ENCODE results near the gene YKT6.

Gene YKT6

DNA sequence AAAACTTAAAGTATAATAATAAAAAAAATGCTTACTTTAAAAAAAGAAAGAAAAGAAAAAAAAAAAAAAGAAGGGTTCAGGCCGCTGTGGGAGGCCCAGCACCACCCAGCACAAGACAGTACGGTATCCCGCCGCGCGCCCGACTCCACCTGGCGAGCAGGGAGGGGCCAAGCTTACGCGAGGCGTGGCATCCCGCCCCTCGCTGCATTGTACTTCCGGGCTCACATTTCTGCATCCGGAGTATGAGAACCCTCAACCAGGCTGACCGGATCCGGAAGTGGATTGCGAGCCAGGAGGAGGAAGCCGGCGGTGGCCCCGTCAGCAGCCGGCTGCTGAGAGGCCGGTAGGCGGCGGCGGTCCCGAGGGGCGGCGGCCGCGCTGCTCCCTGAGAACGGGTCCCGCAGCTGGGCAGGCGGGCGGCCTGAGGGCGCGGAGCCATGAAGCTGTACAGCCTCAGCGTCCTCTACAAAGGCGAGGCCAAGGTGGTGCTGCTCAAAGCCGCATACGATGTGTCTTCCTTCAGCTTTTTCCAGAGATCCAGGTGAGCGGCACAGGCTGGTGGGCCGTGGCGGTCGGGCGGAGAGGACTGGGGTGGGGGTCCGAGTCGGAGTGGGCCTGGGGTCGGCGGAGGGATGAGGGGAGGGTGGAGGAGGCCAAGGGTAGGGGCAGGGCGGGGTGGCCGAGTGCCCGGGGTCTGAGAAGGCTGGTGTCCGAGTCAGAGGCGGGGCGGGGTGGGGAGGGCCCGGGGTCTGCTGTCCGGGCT is at the start of gene YKT6:
TSS of gene YKT6 (plus strand) at position 280 of the 763 bp plus-strand sequence. CDS start at position 438, 158 bp downstream.
- peak within 1 kb of the TSS; percentile 87 for H3K4me3 ChIP-seq (ENCODE audit: low read length)
- H3K9ac ChIP-seq (ENCODE audit: low read length): peak within 1 kb of the TSS; percentile 87
- H3K4me1 ChIP-seq (ENCODE audit: control insufficient read depth, insufficient read depth, low read length): peaks cover 13% of the 10 kb centered on the region
- no peaks in the 10 kb centered on the region for H3K36me3 ChIP-seq (ENCODE audit: control insufficient read depth, insufficient read depth, low read length)
- no peaks in the 10 kb centered on the region for H3K9me3 ChIP-seq (ENCODE audit: control insufficient read depth, low read length)
- H3K27me3 ChIP-seq (ENCODE audit: control insufficient read depth, insufficient read depth, low read length): peaks cover 3% of the 10 kb centered on the region

DNA sequence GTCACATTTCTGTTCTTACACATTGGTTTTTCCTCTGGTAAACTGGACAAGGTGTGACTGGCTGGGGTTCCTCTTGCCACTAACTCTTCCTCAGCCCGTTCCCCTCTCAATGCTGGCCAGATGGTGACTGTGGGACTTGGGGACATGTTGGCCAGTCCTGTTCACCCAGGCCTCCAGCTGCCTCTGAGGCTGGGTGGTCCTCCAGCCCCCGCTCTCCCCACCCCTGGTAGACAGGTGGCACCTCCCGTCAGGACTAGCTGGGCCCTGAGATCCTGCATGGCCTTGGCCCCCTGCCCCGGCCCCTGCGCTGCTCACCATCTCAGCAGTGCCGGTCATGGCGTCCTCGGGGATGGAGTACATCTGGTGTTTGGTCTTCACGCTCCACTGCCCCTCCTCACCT is 48.8 kb upstream of the YKT6 start:
- H3K4me3 ChIP-seq (ENCODE audit: low read length): no peak overlapping the region
- peaks cover 6% of the 10 kb centered on the region for H3K4me1 ChIP-seq (ENCODE audit: control insufficient read depth, insufficient read depth, low read length)
- H3K9me3 ChIP-seq (ENCODE audit: control insufficient read depth, low read length): no peaks in the 10 kb centered on the region
- peaks cover 6% of the 10 kb centered on the region for H3K27me3 ChIP-seq (ENCODE audit: control insufficient read depth, insufficient read depth, low read length)
- no peak overlapping the region for H3K9ac ChIP-seq (ENCODE audit: low read length)
- no peaks in the 10 kb centered on the region for H3K36me3 ChIP-seq (ENCODE audit: control insufficient read depth, insufficient read depth, low read length)

DNA sequence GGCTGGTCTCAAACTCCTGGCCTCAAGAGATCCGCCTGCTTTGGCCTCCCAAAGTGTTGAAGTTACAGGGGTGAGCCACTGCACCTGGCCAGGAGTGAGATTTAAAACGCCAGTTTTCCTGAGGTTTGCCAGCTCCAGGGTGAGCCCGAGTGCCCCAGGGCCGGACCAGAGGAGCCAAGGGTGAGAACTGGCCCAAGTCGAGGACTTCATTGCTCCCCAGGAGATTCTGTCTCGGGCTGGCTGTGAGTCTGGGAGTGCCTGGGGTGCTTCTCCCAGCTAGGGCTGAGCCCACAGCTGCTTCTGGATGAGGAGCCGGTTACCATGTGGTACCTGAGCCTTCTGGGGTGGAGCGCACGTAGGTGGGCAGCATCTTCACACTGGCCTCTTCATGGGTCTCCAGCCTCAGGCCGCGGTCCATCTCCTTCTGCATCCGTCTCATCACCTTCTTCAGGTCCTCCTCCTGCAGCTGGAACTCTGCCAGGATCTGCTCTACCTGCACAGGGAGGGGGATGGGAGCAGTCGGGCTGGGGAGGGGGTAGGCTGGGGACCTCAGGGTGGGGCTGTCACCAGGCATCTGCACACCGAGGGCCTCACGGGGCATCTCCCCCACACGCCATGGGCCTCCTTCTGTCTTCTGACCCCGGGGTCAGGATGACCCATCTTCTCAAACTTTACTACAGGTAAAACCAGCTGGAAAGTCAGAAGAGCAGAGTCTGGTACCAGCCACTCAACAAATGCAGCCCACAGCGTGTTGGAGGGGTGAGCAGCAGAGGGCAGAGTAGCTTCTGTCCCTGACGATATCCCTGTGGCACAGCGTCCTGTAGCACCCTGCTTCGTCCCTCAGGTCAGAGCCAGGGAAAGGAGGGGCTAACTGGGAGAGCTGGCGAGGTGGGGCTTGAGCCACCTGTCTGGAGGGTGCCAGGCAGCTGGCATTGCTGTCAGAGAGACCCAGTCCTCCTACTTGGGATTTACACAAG is 47.5 kb upstream of the YKT6 start:
- H3K27me3 ChIP-seq (ENCODE audit: control insufficient read depth, insufficient read depth, low read length): no peaks in the 10 kb centered on the region
- no peak overlapping the region for H3K4me3 ChIP-seq (ENCODE audit: low read length)
- no peak overlapping the region for H3K9ac ChIP-seq (ENCODE audit: low read length)
- H3K4me1 ChIP-seq (ENCODE audit: control insufficient read depth, insufficient read depth, low read length): no peaks in the 10 kb centered on the region
- H3K9me3 ChIP-seq (ENCODE audit: control insufficient read depth, low read length): no peaks in the 10 kb centered on the region
- no peaks in the 10 kb centered on the region for H3K36me3 ChIP-seq (ENCODE audit: control insufficient read depth, insufficient read depth, low read length)

DNA sequence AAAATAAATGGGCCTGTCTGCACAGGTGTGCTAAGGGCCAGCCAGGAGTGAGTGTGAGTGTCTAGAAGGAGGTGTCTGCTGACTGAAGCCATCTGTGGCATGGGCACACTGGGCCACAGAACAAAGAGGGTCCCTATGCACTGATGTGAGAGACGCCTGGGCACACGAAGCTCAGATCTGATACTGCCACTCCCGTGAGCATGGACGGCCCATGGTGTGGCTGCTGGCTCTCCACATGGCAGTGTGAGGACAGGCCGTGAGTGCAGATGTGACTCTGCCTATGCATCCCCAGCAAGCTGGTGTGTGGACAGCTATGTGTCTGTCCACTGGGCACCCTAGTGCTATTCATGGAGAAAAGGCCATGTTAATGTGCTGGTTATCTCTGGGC is 46.8 kb upstream of the YKT6 start:
- Histone ChIP-seq H3K4me1 (ENCODE audit: control insufficient read depth, insufficient read depth, low read length) (no peaks in the 10 kb centered on the region), H3K9ac (ENCODE audit: low read length) (no peak overlapping the region), H3K4me3 (ENCODE audit: low read length) (no peak overlapping the region)

DNA sequence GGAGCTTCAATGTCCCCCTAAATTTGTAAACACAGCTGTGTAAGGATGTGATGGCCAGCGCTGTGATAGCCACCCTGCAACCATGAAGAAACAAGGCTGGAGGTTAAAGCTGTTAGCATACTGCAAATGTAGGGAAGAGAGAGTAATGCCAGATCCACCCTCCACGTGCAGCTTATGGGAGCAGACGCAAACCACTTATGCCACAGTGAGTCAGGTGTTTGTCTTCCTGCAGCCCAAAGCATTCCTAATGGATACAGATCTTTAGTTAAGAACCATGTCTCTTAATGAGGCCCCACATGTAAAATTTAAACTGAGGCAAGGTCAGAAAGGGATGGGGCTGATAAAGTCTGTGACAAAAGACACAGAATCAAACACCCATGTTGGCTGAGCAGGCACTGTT is 46.1 kb upstream of the YKT6 start:
- no peaks in the 10 kb centered on the region for H3K36me3 ChIP-seq (ENCODE audit: control insufficient read depth, insufficient read depth, low read length)
- no peaks in the 10 kb centered on the region for H3K4me1 ChIP-seq (ENCODE audit: control insufficient read depth, insufficient read depth, low read length)
- no peaks in the 10 kb centered on the region for H3K27me3 ChIP-seq (ENCODE audit: control insufficient read depth, insufficient read depth, low read length)
- no peaks in the 10 kb centered on the region for H3K9me3 ChIP-seq (ENCODE audit: control insufficient read depth, low read length)
- H3K9ac ChIP-seq (ENCODE audit: low read length): no peak overlapping the region
- H3K4me3 ChIP-seq (ENCODE audit: low read length): no peak overlapping the region

More for the DNA sequence above, 46.8 kb upstream of the YKT6 start:
- no peaks in the 10 kb centered on the region for H3K27me3 ChIP-seq (ENCODE audit: control insufficient read depth, insufficient read depth, low read length)
- no peaks in the 10 kb centered on the region for H3K36me3 ChIP-seq (ENCODE audit: control insufficient read depth, insufficient read depth, low read length)
- H3K9me3 ChIP-seq (ENCODE audit: control insufficient read depth, low read length): no peaks in the 10 kb centered on the region

DNA sequence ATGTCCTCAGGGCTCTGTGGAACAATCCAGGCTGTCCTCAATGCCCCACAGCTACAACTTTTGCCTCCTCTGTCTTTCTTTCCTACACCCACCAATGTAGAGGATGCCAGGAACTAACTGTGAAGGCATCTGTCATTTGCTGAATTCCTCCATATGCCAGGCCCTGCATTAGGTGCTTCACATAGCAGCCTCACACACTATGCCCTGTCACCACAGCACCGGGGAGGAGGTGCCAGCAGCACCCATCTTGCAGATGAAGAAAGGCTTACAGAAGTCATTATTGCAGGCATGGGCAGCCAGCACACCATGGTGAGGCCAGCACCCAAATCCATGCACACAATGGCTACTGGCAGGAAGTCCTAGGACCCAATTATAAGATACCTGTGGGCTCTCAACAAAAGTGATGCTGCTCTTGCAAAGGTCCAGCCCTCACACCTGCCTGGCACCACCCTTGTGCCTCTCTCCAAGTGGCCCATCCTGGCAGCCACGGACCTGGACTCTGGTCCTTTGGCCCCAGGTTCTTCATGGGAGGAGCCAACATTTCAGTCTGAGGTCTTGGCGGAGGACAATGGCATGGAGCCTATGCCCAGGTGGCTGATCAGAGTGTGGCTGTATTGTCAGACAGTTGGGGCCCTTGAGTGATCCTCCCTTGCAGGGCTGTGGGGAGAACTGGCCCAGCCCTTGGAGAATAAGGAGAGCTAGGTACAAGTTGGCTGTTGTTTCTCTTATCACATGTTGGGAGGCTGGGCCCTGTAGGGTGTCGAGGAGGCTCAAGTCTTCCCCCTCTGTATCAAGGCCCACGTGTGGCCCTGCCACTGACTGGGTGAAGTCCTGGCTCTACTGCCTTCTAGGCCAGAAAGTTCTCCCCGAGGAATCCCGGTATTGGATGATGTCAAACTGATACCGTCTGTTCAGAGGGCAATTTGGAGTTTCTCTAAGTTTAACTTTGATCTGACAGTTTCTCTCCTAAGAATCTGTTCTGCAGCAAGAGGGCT is 45.3 kb upstream of the YKT6 start:
- H3K9ac ChIP-seq (ENCODE audit: low read length): no peak overlapping the region
- no peak overlapping the region for H3K4me3 ChIP-seq (ENCODE audit: low read length)
- H3K4me1 ChIP-seq (ENCODE audit: control insufficient read depth, insufficient read depth, low read length): no peaks in the 10 kb centered on the region
- H3K36me3 ChIP-seq (ENCODE audit: control insufficient read depth, insufficient read depth, low read length): no peaks in the 10 kb centered on the region
- no peaks in the 10 kb centered on the region for H3K27me3 ChIP-seq (ENCODE audit: control insufficient read depth, insufficient read depth, low read length)
- H3K9me3 ChIP-seq (ENCODE audit: control insufficient read depth, low read length): no peaks in the 10 kb centered on the region

DNA sequence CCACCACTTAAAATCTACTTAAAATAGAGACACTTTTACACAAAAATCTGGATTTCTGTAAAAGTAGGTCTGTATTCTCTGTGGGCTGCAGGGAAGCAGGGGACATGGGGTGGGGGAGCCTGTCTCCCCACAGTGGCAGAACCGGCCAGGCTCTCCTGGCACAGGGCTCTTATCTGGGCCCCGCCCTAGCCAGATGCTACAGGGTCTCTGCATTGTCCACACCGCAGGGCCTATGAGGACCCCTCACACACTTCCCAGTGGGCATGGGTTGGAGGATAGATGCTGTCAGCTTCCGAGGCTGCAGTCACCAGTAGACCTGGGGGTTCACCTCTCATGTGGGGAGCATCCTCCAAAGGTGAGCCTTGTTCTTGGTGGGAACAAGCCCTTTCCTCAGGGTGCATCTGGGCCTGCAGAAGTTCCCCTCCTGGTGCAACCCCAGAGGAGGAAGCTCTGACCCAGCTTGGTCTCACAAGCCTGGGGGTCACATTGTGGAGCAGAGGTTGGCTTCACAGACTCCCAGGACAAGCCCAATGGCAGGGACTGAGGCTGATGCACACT is 44.2 kb upstream of the YKT6 start:
- H3K36me3 ChIP-seq (ENCODE audit: control insufficient read depth, insufficient read depth, low read length): no peaks in the 10 kb centered on the region
- no peak overlapping the region for H3K9ac ChIP-seq (ENCODE audit: low read length)
- no peaks in the 10 kb centered on the region for H3K4me1 ChIP-seq (ENCODE audit: control insufficient read depth, insufficient read depth, low read length)
- H3K9me3 ChIP-seq (ENCODE audit: control insufficient read depth, low read length): no peaks in the 10 kb centered on the region
- no peak overlapping the region for H3K4me3 ChIP-seq (ENCODE audit: low read length)
- H3K27me3 ChIP-seq (ENCODE audit: control insufficient read depth, insufficient read depth, low read length): no peaks in the 10 kb centered on the region

DNA sequence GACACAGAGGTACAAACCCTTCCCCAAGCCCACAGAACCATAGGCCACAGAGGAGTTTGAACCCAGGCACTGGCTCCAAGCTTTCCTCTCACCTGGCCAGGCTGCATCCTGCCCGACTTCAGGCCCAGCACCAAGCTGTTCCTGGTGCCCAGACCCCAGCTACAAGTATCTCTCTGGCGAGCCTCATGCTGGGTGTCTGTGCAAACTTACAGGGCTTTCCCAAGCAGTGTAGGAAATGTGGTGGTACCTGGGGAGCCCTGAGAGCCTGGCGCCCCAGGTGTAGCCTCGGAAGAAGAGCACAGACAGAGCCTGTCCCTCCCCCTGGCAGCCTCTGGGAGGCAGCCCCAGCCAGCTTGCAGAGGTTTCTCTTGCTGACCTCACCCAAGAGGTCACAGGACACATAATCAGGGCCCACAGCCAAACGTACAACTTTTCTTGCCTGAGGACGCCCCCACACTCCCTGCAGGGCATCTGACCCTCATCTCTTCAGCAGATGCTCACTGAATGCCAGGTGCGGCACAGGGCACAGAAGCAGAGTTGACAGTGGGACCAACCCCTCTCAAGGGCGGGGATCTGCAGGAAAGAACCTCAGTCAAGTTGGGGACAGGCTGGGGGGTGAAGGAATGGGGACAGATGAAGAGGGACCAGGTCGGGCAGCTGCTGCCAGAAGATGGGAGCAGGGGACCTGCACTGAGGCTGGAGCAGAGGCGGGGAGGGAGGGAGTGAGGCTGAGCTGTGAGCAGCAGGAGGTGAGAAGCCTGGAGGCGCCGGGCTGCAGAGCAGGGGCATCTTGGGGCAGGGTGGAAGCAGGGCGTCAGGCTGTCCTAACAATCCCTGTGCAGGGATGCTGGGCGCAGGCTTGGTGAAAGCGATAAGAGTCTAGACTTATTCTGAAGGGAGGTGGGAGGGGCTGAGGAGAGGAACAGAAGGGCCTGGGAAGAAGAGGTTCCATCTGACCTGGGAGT is 43.4 kb upstream of the YKT6 start:
- Histone ChIP-seq H3K4me3 (ENCODE audit: low read length) (no peak overlapping the region), H3K36me3 (ENCODE audit: control insufficient read depth, insufficient read depth, low read length) (no peaks in the 10 kb centered on the region), H3K4me1 (ENCODE audit: control insufficient read depth, insufficient read depth, low read length) (no peaks in the 10 kb centered on the region), H3K27me3 (ENCODE audit: control insufficient read depth, insufficient read depth, low read length) (no peaks in the 10 kb centered on the region), H3K9ac (ENCODE audit: low read length) (no peak overlapping the region), H3K9me3 (ENCODE audit: control insufficient read depth, low read length) (no peaks in the 10 kb centered on the region)

DNA sequence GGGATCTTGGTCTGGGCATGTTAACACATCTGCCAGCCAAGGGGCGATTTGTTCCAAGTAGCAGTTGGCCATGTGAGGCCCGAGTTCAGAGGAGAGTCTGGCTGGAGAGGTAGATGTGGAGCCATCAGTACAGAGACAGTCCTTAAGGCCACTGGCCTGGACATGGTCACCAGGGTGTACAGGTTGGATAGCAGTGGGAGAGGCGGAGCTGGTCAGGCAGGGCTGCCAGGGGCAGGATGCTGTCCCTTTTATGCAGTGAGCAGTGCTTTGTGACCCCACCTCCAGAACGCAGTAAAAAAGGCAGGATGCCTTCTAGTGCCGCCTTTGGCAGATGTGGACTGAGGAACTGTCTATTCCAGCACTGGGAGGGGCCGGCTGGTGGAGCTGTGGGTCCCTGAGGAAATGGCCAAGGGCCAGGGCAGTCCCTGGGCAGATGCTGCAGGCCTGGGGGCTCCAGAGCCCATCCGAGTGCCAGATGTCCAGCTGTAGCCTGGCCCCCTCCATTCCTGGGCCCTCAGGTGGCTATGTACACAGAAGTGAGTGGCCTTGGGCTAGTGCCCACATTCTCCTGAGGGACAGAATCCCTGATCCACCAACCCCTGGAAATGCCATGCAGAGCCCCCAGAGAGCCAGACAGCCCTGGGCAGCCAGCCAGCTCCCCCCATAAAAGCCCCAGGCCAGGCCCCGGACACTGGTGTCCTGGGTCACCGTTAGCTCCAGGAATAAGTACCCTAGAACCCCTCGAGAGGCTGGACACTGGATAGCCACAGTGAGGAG is 42.5 kb upstream of the YKT6 start:
- Histone ChIP-seq H3K4me1 (ENCODE audit: control insufficient read depth, insufficient read depth, low read length) (no peaks in the 10 kb centered on the region), H3K9ac (ENCODE audit: low read length) (no peak overlapping the region), H3K4me3 (ENCODE audit: low read length) (no peak overlapping the region), H3K27me3 (ENCODE audit: control insufficient read depth, insufficient read depth, low read length) (no peaks in the 10 kb centered on the region), H3K9me3 (ENCODE audit: control insufficient read depth, low read length) (no peaks in the 10 kb centered on the region), H3K36me3 (ENCODE audit: control insufficient read depth, insufficient read depth, low read length) (no peaks in the 10 kb centered on the region)

All from mucosa of stomach (tissue), 1 donor.